Measurements from ENCODE around the gene MBOAT2. TPM values are rescaled to one million over a fixed set of nuclear protein-coding genes. Genes with fewer than 3 reads are reported as not detected.
"Not testable (repeated sequence)": the region's sequence is repeated elsewhere in the genome, so short reads cannot be mapped to it uniquely, and the experiment has no call there.

Gene MBOAT2
- polyA plus RNA-seq, 3 donors: 5.1 to 9.0 (median 5.5) TPM

- Histone ChIP-seq H3K9ac (ENCODE audit: insufficient read depth, low read length, poor library complexity, severe bottlenecking) (no peak overlapping the region), H3K27me3 (ENCODE audit: control insufficient read depth in 2 of 2, insufficient read depth in 2 of 2, low read length in 2 of 2) (no peaks in the 10 kb centered on the region), H3K79me2 (ENCODE audit: insufficient read depth, low read length) (peaks cover 52% of the 10 kb centered on the region), H3K4me1 (ENCODE audit: control insufficient read depth in 1 of 2, insufficient read depth in 2 of 2, low read length in 2 of 2) (peaks cover 0 to 4% of the 10 kb centered on the region in 2 donors), H3K9me3 (replicated peaks in 1 of 2; ENCODE audit: control insufficient read depth in 1 of 2, insufficient read depth in 1 of 2, low read length in 2 of 2) (no peaks in the 10 kb centered on the region), H3K4me2 (replicated peaks; ENCODE audit: extremely low read depth, low read length, poor library complexity, severe bottlenecking) (no peak overlapping the region), H3K27ac (ENCODE audit: low read depth in 1 of 2, low read length in 2 of 2) (no peak overlapping the region), H4K20me1 (ENCODE audit: insufficient read depth, low read length) (no peaks in the 10 kb centered on the region), H3K36me3 (replicated peaks in 1 of 2; ENCODE audit: control insufficient read depth in 1 of 2, insufficient read depth in 2 of 2, low read length in 2 of 2) (no peaks in the 10 kb centered on the region), H3K4me3 (replicated peaks in 1 of 3; ENCODE audit: low read depth in 2 of 3, low read length in 3 of 3) (no peak overlapping the region), H2AFZ (ENCODE audit: insufficient read depth, low read depth, low read length, poor library complexity, severe bottlenecking) (no peak overlapping the region)
- peaks cover 4% of the 10 kb centered on the region in 2 donors for H3K36me3 Mint-ChIP-seq
- 73% methylated on average over 4 of the region's 4 CpGs for WGBS (ENCODE audit: insufficient coverage)
- H3K9me3 Mint-ChIP-seq: peaks cover 0 to 8% (median 3%) of the 10 kb centered on the region in 7 donors
- no peak for TF ChIP-seq CTCF (IDR thresholded peaks at IDR 0.05)
- H3K27ac Mint-ChIP-seq: peak overlapping the region in 1 of 7 donors; percentile 38
- DNase-seq: no peak
- intact Hi-C loops (cut with micrococcal nuclease): no loop called here
- no peak overlapping the region for H3K4me3 Mint-ChIP-seq
- peaks cover 3% of the 10 kb centered on the region for H3K4me1 Mint-ChIP-seq
- H3K27me3 Mint-ChIP-seq (ENCODE audit: low read depth in 3 of 3): no peaks in the 10 kb centered on the region
Measured at GRCh38 chr2:8974016-8974415, 29.5 kb downstream of the MBOAT2 start.

GRCh38 chr2:8973017-8973416 is 30.5 kb downstream of the MBOAT2 start:
- intact Hi-C loops (cut with micrococcal nuclease); H3K4me3 Mint-ChIP-seq; H3K36me3 Mint-ChIP-seq; H4K20me1 ChIP-seq (ENCODE audit: insufficient read depth, low read length); H3K36me3 ChIP-seq (replicated peaks in 1 of 2; ENCODE audit: control insufficient read depth in 1 of 2, insufficient read depth in 2 of 2, low read length in 2 of 2); H3K27ac Mint-ChIP-seq; H3K9me3 Mint-ChIP-seq; H3K4me1 Mint-ChIP-seq; H3K27ac ChIP-seq (ENCODE audit: low read depth in 1 of 2, low read length in 2 of 2); H3K4me1 ChIP-seq (ENCODE audit: control insufficient read depth in 1 of 2, insufficient read depth in 2 of 2, low read length in 2 of 2); H2AFZ ChIP-seq (ENCODE audit: insufficient read depth, low read depth, low read length, poor library complexity, severe bottlenecking); DNase-seq; H3K27me3 Mint-ChIP-seq (ENCODE audit: low read depth in 3 of 3); H3K27me3 ChIP-seq (ENCODE audit: control insufficient read depth in 2 of 2, insufficient read depth in 2 of 2, low read length in 2 of 2); H3K9me3 ChIP-seq (replicated peaks in 1 of 2; ENCODE audit: control insufficient read depth in 1 of 2, insufficient read depth in 1 of 2, low read length in 2 of 2); H3K4me3 ChIP-seq (replicated peaks in 1 of 3; ENCODE audit: low read depth in 2 of 3, low read length in 3 of 3); H3K4me2 ChIP-seq (replicated peaks; ENCODE audit: extremely low read depth, low read length, poor library complexity, severe bottlenecking); H3K9ac ChIP-seq (ENCODE audit: insufficient read depth, low read length, poor library complexity, severe bottlenecking): not testable (repeated sequence)
- no CpG with 5 or more reads among the region's 3 CpGs for WGBS (ENCODE audit: insufficient coverage)
- H3K79me2 ChIP-seq (ENCODE audit: insufficient read depth, low read length): peaks cover 42% of the 10 kb centered on the region

GRCh38 chr2:8972535-8972934 is 30.9 kb downstream of the MBOAT2 start:
- H2AFZ ChIP-seq (ENCODE audit: insufficient read depth, low read depth, low read length, poor library complexity, severe bottlenecking); H4K20me1 ChIP-seq (ENCODE audit: insufficient read depth, low read length); H3K4me2 ChIP-seq (replicated peaks; ENCODE audit: extremely low read depth, low read length, poor library complexity, severe bottlenecking); H3K36me3 ChIP-seq (replicated peaks in 1 of 2; ENCODE audit: control insufficient read depth in 1 of 2, insufficient read depth in 2 of 2, low read length in 2 of 2); H3K4me3 ChIP-seq (replicated peaks in 1 of 3; ENCODE audit: low read depth in 2 of 3, low read length in 3 of 3); H3K27ac ChIP-seq (ENCODE audit: low read depth in 1 of 2, low read length in 2 of 2); H3K4me1 ChIP-seq (ENCODE audit: control insufficient read depth in 1 of 2, insufficient read depth in 2 of 2, low read length in 2 of 2); DNase-seq; H3K4me1 Mint-ChIP-seq; H3K9me3 ChIP-seq (replicated peaks in 1 of 2; ENCODE audit: control insufficient read depth in 1 of 2, insufficient read depth in 1 of 2, low read length in 2 of 2); H3K27ac Mint-ChIP-seq; H3K9ac ChIP-seq (ENCODE audit: insufficient read depth, low read length, poor library complexity, severe bottlenecking); H3K36me3 Mint-ChIP-seq; H3K27me3 ChIP-seq (ENCODE audit: control insufficient read depth in 2 of 2, insufficient read depth in 2 of 2, low read length in 2 of 2); H3K9me3 Mint-ChIP-seq; intact Hi-C loops (cut with micrococcal nuclease); H3K4me3 Mint-ChIP-seq; H3K27me3 Mint-ChIP-seq (ENCODE audit: low read depth in 3 of 3): not testable (repeated sequence)
- WGBS (ENCODE audit: insufficient coverage): no CpG with 5 or more reads among the region's 1 CpG
- H3K79me2 ChIP-seq (ENCODE audit: insufficient read depth, low read length): peaks cover 41% of the 10 kb centered on the region

- intact Hi-C loops (cut with micrococcal nuclease); H3K9me3 Mint-ChIP-seq; H2AFZ ChIP-seq (ENCODE audit: insufficient read depth, low read depth, low read length, poor library complexity, severe bottlenecking); H3K36me3 ChIP-seq (replicated peaks in 1 of 2; ENCODE audit: control insufficient read depth in 1 of 2, insufficient read depth in 2 of 2, low read length in 2 of 2); H3K4me3 ChIP-seq (replicated peaks in 1 of 3; ENCODE audit: low read depth in 2 of 3, low read length in 3 of 3); H3K36me3 Mint-ChIP-seq; H4K20me1 ChIP-seq (ENCODE audit: insufficient read depth, low read length); H3K4me2 ChIP-seq (replicated peaks; ENCODE audit: extremely low read depth, low read length, poor library complexity, severe bottlenecking); H3K27ac ChIP-seq (ENCODE audit: low read depth in 1 of 2, low read length in 2 of 2); DNase-seq; H3K27me3 ChIP-seq (ENCODE audit: control insufficient read depth in 2 of 2, insufficient read depth in 2 of 2, low read length in 2 of 2); H3K4me1 Mint-ChIP-seq; H3K27ac Mint-ChIP-seq; H3K4me3 Mint-ChIP-seq; H3K9me3 ChIP-seq (replicated peaks in 1 of 2; ENCODE audit: control insufficient read depth in 1 of 2, insufficient read depth in 1 of 2, low read length in 2 of 2); H3K4me1 ChIP-seq (ENCODE audit: control insufficient read depth in 1 of 2, insufficient read depth in 2 of 2, low read length in 2 of 2); H3K9ac ChIP-seq (ENCODE audit: insufficient read depth, low read length, poor library complexity, severe bottlenecking); H3K27me3 Mint-ChIP-seq (ENCODE audit: low read depth in 3 of 3): not testable (repeated sequence)
- no CpG with 5 or more reads among the region's 2 CpGs for WGBS (ENCODE audit: insufficient coverage)
- H3K79me2 ChIP-seq (ENCODE audit: insufficient read depth, low read length): peaks cover 33% of the 10 kb centered on the region
Measured at GRCh38 chr2:8969348-8969747, 34.1 kb downstream of the MBOAT2 start.

Data from CD14-positive monocyte (primary cell).